OCI-LY3 (cell line): ENCODE data around the gene SCARF1.
"Not testable (repeated sequence)": the region's sequence is repeated elsewhere in the genome, so short reads cannot be mapped to it uniquely, and the experiment has no call there.

ENCODE experiments used
- H2AFZ ChIP-seq: fragments of 200-600, 300-600 bp; shearing (Covaris generic); 2 replicates; pipeline ENCODE4 v1.6.0; 2014; ENCODE audit warnings: antibody characterized with exemption, low read depth, low read length
- H3K27ac ChIP-seq: fragments of 200-600, 300-600 bp; sonication (generic); 2 replicates; pipeline ENCODE4 v1.5.1; 2014; ENCODE audit warnings: mild to moderate bottlenecking, low read length, moderate library complexity, mixed read lengths
- H3K27me3 ChIP-seq: fragments of 200-600, 300-600 bp; sonication (generic); 2 replicates; pipeline ENCODE4 v1.6.1; 2014; ENCODE audit warnings: low read depth, low read length, mixed read lengths
- H3K36me3 ChIP-seq: fragments of 200-600, 300-600 bp; sonication (generic); replicated peaks from 2 replicates; pipeline ENCODE3; 2014; ENCODE audit warnings: low read depth, low read length, mixed read lengths
- H3K4me1 ChIP-seq: fragments of 300-600, 200-600 bp; sonication (generic); 2 replicates; pipeline ENCODE4 v1.6.1; 2014; ENCODE audit warnings: low read length, mixed read lengths
- H3K4me2 ChIP-seq: fragments of 200-600, 300-600 bp; sonication (generic); 2 replicates; pipeline ENCODE4 v1.6.1; 2014; ENCODE audit warnings: low read length, mixed read lengths
- H3K4me3 ChIP-seq: fragments of 300-600, 200-600 bp; sonication (generic); 2 replicates; pipeline ENCODE4 v1.5.1; 2014; ENCODE audit warnings: antibody characterized with exemption, mild to moderate bottlenecking, low read length, moderate library complexity
- H3K79me2 ChIP-seq: fragments of 300-600, 200-600 bp; shearing (Covaris generic); 2 replicates; pipeline ENCODE4 v1.6.1; 2014; ENCODE audit warnings: mild to moderate bottlenecking, low read length, mixed read lengths
- H3K9ac ChIP-seq: fragments of 300-600, 200-600 bp; shearing (Covaris generic); 2 replicates; pipeline ENCODE4 v1.6.0; 2014; ENCODE audit warnings: mild to moderate bottlenecking, low read length, moderate library complexity
- H3K9me3 ChIP-seq: fragments of 200-600, 300-600 bp; shearing (Covaris generic); 2 replicates; pipeline ENCODE4 v1.6.1; 2014; ENCODE audit warnings: low read length, mixed read lengths; ENCODE audit not compliant: insufficient read depth
- H4K20me1 ChIP-seq: fragments of 200-600, 300-600 bp; sonication (generic); 2 replicates; pipeline ENCODE4 v1.6.1; 2016; ENCODE audit warnings: low read length, mixed read lengths; ENCODE audit not compliant: insufficient read depth
- EZH2phosphoT487 ChIP-seq: fragments of 200-600 bp; shearing (Covaris generic); IDR thresholded peaks from 2 replicates; pipeline ENCODE4 v1.6.1; 2018; ENCODE audit warnings: antibody characterized with exemption, mixed run types, low read depth
- TF ChIP-seq, protein P1 (sequence below): fragments of 200-600, 300-600 bp; sonication (generic); IDR thresholded peaks from 2 replicates; pipeline ENCODE4 v1.5.1; 2014; ENCODE audit warnings: antibody characterized with exemption, low read length, low read depth

SCARF1 gene

DNA sequence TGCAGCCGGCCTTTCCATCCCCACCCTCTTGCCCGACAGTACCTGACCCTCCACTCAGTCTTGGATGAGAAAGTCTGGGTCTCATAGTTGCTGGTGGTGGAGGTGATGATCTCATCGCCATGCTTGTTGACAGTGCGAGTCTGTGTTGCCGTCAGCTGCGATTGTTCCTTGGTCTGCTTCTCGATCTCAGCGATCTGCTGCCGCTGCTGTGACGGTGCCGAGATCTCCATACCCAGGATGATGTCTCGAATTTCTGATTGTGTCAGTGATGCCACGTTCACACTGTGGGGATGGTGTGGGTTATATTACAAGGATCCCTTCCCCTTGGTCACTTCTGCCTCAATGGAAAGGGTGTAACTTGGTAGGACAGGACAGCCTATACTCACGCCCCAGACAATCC is 8.2 kb upstream of the SCARF1 start:
- no peaks in the 10 kb centered on the region for H3K9me3 ChIP-seq
- TF ChIP-seq, protein P1, sequence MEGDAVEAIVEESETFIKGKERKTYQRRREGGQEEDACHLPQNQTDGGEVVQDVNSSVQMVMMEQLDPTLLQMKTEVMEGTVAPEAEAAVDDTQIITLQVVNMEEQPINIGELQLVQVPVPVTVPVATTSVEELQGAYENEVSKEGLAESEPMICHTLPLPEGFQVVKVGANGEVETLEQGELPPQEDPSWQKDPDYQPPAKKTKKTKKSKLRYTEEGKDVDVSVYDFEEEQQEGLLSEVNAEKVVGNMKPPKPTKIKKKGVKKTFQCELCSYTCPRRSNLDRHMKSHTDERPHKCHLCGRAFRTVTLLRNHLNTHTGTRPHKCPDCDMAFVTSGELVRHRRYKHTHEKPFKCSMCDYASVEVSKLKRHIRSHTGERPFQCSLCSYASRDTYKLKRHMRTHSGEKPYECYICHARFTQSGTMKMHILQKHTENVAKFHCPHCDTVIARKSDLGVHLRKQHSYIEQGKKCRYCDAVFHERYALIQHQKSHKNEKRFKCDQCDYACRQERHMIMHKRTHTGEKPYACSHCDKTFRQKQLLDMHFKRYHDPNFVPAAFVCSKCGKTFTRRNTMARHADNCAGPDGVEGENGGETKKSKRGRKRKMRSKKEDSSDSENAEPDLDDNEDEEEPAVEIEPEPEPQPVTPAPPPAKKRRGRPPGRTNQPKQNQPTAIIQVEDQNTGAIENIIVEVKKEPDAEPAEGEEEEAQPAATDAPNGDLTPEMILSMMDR: no peak
- TF ChIP-seq EZH2phosphoT487: no peak
- H3K79me2 ChIP-seq: no peaks in the 10 kb centered on the region
- peaks cover 14% of the 10 kb centered on the region; the same call in 1 of the 2 replicates for H4K20me1 ChIP-seq
- H3K4me2 ChIP-seq: no peak overlapping the region
- H3K9ac ChIP-seq: no peak overlapping the region
- H3K27me3 ChIP-seq: no peaks in the 10 kb centered on the region
- H3K27ac ChIP-seq: no peak overlapping the region
- H3K36me3 ChIP-seq: peaks cover 50% of the 10 kb centered on the region
- no peak overlapping the region for H3K4me3 ChIP-seq
- H2AFZ ChIP-seq: no peak overlapping the region
- peaks cover 18% of the 10 kb centered on the region for H3K4me1 ChIP-seq

- Histone ChIP-seq H4K20me1 (peaks cover 14% of the 10 kb centered on the region; the same call in 1 of the 2 replicates), H3K4me1 (peaks cover 22% of the 10 kb centered on the region), H3K36me3 (peaks cover 41% of the 10 kb centered on the region)
- H3K27ac ChIP-seq, H3K4me3 ChIP-seq, H3K79me2 ChIP-seq, H3K4me2 ChIP-seq, H3K9ac ChIP-seq, H3K9me3 ChIP-seq, H3K27me3 ChIP-seq, H2AFZ ChIP-seq: not testable (repeated sequence)
Measured at GRCh38 chr17:1652794-1653193, 7.3 kb upstream of the SCARF1 start.

- H3K79me2 ChIP-seq: no peaks in the 10 kb centered on the region
- TF ChIP-seq EZH2phosphoT487: no peak
- no peak overlapping the region for H2AFZ ChIP-seq
- no peaks in the 10 kb centered on the region for H3K27me3 ChIP-seq
- H3K9ac ChIP-seq: no peak overlapping the region
- H3K9me3 ChIP-seq: no peaks in the 10 kb centered on the region
- peaks cover 14% of the 10 kb centered on the region; the same call in 1 of the 2 replicates for H4K20me1 ChIP-seq
- H3K4me1 ChIP-seq: peaks cover 22% of the 10 kb centered on the region
- no peak overlapping the region for H3K4me2 ChIP-seq
- peaks cover 34% of the 10 kb centered on the region for H3K36me3 ChIP-seq
- H3K4me3 ChIP-seq: no peak overlapping the region
- no peak overlapping the region for H3K27ac ChIP-seq
Measured at GRCh38 chr17:1651559-1651844, 6.0 kb upstream of the SCARF1 start.

DNA sequence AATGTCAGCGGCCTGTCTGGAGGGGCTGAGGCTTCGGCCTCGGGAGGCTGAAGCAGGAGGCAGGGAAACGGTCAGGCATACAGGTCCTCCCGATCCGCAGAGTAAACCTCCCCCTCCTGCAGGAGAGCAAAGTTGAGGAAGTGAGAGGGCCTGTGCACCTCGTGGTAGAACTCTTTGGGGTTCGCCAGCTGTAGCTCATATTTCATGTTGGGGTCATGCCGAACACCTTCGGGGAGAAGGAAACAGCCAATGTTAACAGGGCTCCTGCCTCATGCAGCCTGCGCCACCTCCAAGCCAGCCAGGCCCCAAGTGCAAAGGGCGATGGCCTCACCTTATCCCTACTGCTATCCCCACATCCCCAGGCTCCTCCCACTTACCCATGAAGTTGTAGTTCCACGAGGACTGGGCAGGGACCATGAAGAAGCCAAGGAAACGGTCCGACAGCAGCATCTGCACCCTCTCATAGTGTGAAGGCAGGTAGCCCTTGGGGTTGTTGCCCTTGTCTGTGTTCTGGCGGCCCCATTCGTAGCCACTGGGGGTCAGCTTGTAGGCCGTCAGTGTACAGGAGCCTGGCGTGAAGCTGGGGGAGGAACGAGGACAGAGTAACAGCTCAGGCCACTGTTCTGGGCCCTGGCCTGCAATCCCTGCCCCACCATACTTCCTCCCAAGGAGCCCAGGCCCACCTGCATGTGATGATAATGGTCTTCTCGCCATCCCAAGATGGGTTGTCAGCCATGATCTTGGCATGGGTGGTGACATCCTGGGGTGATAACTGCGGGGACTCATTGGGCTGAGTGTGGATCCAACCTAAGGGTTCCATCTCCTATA is 5.4 kb upstream of the SCARF1 start:
- H3K4me1 ChIP-seq: peaks cover 22% of the 10 kb centered on the region

More for the DNA sequence above, 5.4 kb upstream of the SCARF1 start:
- peak overlapping the region; percentile 28 for H3K27ac ChIP-seq
- no peaks in the 10 kb centered on the region for H3K79me2 ChIP-seq
- peaks cover 30% of the 10 kb centered on the region for H3K36me3 ChIP-seq
- H3K9ac ChIP-seq: no peak overlapping the region
- H3K9me3 ChIP-seq: no peaks in the 10 kb centered on the region
- no peak for TF ChIP-seq EZH2phosphoT487
- TF ChIP-seq, protein P1: no peak
- H3K4me2 ChIP-seq: no peak overlapping the region
- H2AFZ ChIP-seq: no peak overlapping the region
- peaks cover 14% of the 10 kb centered on the region; the same call in 1 of the 2 replicates for H4K20me1 ChIP-seq
- H3K27me3 ChIP-seq: no peaks in the 10 kb centered on the region
- H3K4me3 ChIP-seq: no peak overlapping the region
